IPS-NIHi7 (cell line): Measurements from ENCODE around the gene CASTOR2.
"Not testable (repeated sequence)": the region's sequence is repeated elsewhere in the genome, so short reads cannot be mapped to it uniquely, and the experiment has no call there.

Experiments
- DNase-seq: peaks from one replicate; pipeline ENCODE4 v3.0.0; 2012; ENCODE audit warnings: mixed read lengths; ENCODE audit errors: extremely low spot score

The CASTOR2 gene

DNA sequence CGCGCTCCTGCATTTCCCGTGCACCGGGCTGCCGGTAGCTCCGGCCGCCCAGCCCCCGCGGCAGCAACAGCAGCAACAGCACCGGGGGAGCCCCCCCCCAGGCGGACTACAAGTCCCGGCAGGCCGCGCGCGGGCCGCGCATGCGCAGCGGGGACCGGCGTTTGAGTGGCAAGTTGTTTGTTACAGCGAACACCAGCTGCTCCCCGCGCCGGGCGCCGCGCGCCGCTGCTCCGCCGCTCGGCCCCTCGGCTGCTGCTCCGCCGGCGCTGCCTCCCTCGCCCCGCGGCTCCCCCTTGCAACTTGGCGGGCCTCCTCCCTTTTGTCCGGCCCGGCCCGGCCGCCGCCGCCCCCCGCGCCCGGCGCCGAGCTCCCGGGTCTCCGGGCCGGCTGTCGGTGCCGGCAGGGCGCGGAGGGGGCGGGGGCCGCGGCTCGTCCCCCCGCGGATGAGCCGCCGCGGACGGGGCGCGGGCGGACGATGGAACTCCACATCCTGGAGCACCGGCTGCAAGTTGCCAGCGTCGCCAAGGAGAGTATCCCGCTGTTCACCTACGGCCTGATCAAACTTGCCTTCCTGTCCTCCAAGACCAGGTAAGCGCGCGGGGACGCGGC lies at the start of gene CASTOR2:
CASTOR2 (plus strand) TSS at position 195 of the 609 bp plus-strand sequence; CDS start at position 476, 281 bp downstream.
- not testable (repeated sequence) for DNase-seq

- not testable (repeated sequence) for DNase-seq
Measured at GRCh38 chr7:74922321-74922890, 42.1 kb upstream of the CASTOR2 start.

DNA sequence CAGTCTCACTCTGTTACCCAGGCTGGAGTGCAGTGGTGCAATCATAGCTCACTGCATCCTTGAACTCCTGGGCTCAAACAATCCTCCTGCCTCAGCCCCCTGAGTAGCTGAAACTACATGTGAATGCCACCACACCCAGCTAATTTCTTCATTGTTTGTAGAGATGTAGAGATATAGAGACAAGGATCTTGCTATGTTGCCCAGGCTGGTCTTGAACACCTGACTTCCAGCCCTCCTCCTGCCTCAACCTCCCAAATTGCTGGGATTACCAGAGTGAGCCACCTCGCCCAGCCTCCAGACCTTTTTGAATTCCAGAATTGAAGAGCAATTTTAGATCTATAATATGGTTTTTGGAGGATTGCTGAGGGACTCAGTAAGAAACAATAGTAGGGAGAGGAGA lies 40.9 kb upstream of the CASTOR2 start:
- not testable (repeated sequence) for DNase-seq

DNA sequence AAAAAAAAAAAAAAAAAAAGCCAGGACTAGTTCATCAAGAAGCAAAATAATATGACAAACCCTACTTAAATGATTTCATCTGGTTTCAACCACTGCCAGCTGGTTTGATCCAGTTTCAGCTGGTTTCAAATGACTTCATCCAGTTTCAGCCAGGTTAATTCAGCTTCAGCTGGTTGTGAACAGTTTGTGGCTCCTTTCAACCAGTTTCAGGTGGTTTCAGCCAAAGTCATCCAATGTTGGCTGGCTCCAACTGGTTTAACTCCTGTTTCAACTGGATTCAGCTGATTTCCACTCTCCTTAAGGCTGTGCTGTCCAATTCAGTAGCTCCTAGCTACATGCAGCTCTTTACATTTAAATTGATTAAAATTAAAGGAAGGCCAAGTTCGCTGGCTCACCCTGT lies 37.5 kb upstream of the CASTOR2 start:
- DNase-seq = not testable (repeated sequence)

GRCh38 chr7:74931563-74932328 lies 32.8 kb upstream of the CASTOR2 start:
- DNase-seq = not testable (repeated sequence)

DNA sequence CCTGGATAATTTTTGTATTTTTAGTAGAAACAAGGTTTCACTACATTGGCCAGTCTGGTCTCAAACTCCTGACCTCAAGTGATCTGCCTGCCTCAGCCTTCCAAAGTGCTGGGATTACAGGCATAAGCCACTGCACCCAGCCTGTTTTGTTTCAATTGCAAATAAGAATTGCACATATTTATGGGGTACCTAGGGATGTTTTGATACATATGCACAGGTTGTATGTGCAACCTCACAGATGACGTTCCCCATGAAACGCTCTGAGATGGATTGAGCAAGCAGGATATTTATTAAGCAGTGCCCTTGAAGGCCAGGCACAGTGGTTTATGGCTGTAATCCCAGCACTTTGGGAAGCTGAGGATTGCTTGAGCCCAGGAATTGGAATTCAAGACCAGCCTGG lies 25.1 kb upstream of the CASTOR2 start:
- not testable (repeated sequence) for DNase-seq

DNA sequence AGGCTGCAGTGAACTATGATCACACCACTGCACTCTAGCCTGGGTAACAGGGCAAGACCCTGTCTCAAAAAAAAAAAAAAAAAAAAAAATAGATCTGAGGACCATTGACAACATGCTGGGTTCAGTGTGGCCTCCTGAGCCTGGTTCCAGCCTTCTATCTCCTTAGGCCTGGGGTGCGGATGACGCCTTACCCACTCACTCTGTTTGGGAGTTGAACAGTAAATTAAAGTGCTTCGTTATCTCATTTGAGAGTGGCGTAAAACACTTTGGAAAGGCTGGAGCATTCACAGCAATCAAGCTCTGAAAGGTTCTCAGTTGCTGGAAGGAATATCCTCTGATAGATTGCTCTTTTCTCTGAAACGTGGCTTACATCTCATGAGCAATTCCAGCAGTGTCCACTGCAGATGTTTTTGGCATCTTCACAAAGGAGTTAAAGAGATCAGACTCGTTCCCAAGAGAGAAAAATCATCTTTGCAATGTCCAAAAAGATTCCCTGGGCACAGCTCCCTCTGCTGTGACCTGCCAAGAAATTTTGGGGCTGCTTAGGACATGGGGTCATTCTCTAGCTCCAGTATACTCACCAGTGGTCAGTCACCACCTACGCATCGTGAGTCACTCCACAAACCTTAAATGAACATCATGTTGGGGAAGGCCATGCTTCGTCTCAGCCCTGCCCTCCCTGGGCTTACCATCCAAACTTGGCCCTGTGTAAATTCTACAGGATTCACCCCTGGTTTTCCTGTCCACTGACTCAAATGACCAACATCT lies 23.0 kb upstream of the CASTOR2 start:
- not testable (repeated sequence) for DNase-seq

DNA sequence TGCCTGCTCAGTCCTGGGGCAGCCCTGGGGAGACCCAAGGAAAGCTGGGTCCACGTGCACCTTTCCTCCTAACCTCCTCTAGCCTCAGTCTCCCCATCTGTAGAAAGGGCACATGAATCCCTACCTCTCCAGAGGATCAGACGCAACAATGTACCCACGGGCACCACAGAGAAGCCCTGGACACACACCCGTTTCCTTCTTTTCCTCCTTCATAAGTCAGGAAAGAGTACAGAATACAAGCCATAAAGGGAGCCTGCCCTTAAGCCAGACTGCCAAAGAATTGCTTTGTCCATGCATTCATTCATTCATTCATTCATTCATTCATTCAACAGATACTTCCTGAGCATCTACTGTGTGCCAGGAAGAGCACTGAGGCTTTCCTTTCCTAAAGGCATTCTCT lies 20.6 kb upstream of the CASTOR2 start:
- DNase-seq = not testable (repeated sequence)

DNA sequence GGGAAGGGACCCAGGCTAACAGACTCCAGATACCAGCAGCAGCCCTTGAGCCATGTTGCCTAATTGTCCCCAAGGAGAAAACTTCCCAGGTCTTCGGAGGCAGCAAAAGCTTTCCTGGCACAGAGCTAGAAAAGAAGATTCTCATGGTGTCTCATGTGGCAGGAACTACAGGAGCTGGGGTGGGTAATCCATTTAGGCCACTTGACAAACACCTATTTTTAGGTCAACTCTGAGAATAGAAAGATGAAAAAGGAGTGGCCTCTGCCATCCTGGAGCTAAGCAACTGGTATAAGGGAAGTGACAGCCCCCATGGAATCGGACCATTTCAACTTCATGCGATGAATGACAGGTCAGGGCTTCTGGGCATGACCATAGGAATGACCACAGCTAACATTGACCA lies 16.8 kb upstream of the CASTOR2 start:
- DNase-seq = not testable (repeated sequence)

GRCh38 chr7:74953774-74954173 lies 10.7 kb upstream of the CASTOR2 start:
- DNase-seq = not testable (repeated sequence)

DNA sequence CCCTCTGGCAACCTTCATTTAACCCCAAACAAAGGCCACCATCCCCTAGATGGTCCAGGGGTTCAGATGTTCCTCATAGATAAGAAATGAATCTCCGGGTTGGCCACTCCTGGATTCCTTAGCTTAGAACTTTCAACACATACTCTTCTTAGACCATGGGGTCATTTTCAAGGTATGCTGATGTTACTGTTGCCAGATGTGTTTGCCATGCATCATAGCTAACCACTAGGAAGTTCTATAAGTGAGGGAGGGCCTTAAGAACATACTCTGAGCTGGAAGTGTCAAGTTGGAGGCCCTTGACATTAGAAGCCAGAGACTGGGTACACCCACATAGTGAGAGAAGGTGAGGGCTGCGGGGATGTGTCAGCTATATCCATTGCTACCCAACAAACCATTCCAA lies 6.2 kb upstream of the CASTOR2 start:
- not testable (repeated sequence) for DNase-seq

DNA sequence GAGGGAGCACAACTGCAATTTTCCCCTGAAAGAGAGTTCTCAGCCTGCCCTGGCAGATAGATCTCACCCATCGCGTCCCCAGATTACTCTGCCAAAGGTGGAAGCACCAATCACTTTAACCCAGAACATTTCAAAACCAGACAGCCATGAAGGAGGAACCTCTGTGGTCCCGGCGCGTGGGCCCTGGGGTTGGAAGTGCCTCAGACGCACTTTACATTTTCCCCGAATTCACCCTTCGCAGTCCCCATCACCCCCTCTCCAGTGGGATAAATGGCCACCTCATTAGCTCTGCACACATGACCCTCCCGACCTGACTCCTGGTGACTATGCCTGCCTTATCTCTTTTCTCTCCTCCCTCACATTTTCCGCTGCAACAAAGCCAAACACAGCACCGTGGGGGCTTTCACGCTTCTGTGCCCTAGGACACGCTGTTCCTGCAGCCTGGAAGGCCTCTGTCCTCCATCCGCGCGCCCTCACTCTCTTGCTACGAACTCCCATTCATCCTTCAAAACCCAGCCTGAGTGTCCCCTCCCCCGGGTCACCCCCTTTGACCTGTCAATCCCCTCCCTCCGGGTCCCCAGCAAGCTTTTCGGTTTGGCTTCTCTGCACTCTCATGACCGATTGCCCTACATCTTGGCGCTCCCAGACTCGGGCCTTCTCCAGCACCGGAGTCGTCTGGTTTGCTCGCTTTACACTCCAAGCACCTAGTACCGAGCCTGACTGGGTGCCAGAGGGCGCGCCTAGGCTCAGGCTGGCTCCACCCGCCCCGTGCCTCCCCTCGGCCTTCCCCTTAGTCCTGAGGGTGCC lies 598 bp upstream of the CASTOR2 start:
- DNase-seq = not testable (repeated sequence)

DNA sequence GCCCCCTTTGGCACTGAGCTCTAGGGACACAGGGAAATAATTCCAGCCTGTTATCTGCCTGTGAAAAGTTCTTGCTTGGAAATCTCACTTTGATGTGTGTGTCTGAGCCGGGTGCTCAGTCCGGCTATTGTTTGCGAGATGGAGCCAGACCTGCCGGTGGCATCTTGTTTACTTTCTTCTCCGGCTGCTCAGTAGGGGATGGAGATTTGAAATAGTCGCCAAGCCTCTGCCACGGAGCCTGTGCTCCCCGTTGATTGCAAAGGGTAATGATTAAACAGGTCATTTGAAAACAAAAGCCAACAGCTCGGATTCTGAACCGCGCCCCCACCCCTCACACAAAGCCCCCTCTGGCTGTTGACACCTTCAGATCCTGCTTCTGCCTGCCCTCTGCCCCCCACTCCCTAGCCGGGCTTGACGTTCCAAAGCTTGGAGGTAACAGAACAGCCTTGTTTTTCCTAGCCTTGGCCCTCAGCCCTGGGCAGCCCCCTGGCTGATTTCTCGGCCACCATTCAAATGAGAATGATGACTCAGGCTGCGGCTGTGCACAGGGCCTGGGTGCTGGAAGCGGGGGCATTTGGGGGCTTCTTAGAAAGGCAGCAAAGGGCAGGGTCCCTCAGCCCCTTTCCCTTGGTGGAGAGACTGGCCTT lies 1.8 kb downstream of the CASTOR2 start:
- DNase-seq = not testable (repeated sequence)

DNA sequence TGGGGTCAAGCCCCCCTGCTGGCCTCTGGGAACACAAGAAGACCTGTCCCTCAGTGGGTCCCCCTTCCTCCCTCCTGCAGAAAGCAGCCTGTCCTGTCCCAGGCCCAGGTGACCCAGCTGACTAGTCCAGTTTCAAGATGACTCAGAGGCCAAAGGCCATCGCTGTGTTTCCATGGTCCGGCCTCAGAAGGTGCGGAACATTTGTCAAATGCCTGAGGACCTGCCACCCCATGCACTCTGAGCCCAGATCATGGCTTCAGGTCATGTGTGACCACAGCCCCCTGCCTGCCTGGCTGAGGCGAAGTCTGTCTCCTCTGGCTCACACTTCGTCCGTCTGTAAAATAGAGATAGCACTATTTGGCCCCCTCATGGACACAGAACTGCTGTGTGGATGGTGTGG lies 2.4 kb downstream of the CASTOR2 start:
- DNase-seq = not testable (repeated sequence)

- not testable (repeated sequence) for DNase-seq
Measured at GRCh38 chr7:74971431-74971830, 6.9 kb downstream of the CASTOR2 start.

- DNase-seq = not testable (repeated sequence)
Measured at GRCh38 chr7:74972377-74972776, 7.9 kb downstream of the CASTOR2 start.

DNA sequence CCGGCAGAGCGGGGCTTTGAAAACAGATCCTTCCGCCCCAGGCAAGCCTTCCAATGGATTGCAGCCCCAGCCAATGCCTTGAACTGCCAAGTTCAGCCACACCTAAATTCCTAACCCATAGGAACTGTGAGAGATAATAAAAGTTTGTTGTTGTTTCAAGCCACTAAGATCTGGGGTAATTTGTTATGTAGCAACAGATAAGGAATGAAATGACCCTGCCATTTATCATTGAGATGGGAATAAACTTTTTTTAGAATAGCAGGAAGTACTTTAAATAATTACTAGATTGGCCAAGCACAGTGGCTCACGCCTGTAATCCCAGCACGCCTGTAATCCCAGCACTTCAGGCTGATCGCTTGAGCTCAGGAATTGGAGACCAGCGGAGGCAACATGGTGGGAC lies 11.5 kb downstream of the CASTOR2 start:
- DNase-seq = not testable (repeated sequence)

GRCh38 chr7:74977523-74977922 lies 13.0 kb downstream of the CASTOR2 start:
- DNase-seq = not testable (repeated sequence)

DNA sequence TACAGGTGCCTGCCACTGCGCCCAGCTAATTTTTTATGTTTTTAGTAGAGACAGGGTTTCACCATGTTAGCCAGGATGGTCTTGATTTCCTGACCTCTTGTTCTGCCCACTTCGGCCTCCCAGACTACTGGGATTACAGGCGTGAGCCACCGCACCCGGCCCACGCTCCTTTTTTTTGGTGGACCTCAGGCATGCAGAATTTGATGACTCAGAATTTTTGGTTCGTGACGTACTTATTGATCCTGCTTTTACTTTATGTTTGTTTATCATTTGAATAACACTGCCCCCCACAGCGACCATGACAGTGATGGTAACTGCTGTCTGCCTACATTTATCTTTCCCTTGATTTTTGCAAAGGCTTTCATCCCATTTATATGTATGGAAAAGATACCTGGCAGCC lies 23.9 kb downstream of the CASTOR2 start:
- DNase-seq = not testable (repeated sequence)

DNA sequence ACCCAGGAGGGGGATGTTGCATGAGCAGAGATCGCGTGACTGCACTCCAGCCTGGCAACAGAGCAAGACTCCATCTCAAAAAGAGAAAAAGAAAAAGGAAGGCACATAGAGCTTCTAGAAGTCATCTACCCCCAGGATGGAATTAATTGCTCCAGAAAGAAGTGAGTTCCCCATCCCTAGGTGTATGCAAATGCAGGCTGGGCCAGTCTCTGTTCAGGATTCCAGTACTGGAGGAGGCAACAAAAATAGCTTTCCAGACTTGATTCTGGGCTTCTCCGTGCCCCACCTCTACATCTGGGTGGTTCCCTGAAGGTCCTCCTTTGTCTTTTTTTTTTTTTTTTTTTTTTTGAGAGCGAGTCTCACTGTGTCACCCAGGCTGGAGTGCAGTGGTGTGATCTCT lies 28.6 kb downstream of the CASTOR2 start:
- DNase-seq = no peak
